DND-41 (cell line): ENCODE results near the gene ACVR2B.

Experiments
- ATAC-seq: fragments of 200-7000 bp; cut with Tn5 transposase; 3 replicates; pipeline ENCODE4 v1.9.1; 2021; ENCODE audit warnings: low read depth; ENCODE audit not compliant: insufficient read depth
- DNase-seq: peaks from one replicate; pipeline ENCODE4 v3.0.0-alpha.2; 2020
- H2AFZ ChIP-seq: 2 replicates; pipeline ENCODE4 v1.6.0; 2012; ENCODE audit warnings: low read depth, low read length
- H3K27ac ChIP-seq: 2 replicates; pipeline ENCODE4 v1.5.1; 2012; ENCODE audit warnings: low read length, inconsistent platforms
- H3K27me3 ChIP-seq: fragments of 200-600 bp; sonication (generic); 2 replicates; pipeline ENCODE4 v1.6.0; 2012; ENCODE audit warnings: low read length, mild to moderate bottlenecking, inconsistent platforms; ENCODE audit not compliant: insufficient read depth, poor library complexity
- H3K36me3 ChIP-seq: 2 replicates; pipeline ENCODE4 v1.5.1; 2012; ENCODE audit warnings: low read length, inconsistent platforms; ENCODE audit not compliant: insufficient read depth
- H3K4me1 ChIP-seq: 2 replicates; pipeline ENCODE4 v1.5.1; 2012; ENCODE audit warnings: mild to moderate bottlenecking, low read length; ENCODE audit not compliant: insufficient read depth
- H3K4me2 ChIP-seq: 2 replicates; pipeline ENCODE4 v1.6.0; 2012; ENCODE audit warnings: mild to moderate bottlenecking, moderate library complexity, low read length, inconsistent platforms; ENCODE audit not compliant: insufficient read depth
- H3K4me3 ChIP-seq, 2 experiments: fragments of 200-600 bp in 1 of 2; shearing (Covaris generic) in 1 of 2; 2 replicates each; pipeline ENCODE4 v1.5.1; 2012 to 2016; ENCODE audit warnings: inconsistent platforms in 2 of 2, low read length in 2 of 2, mild to moderate bottlenecking in 2 of 2, low read depth in 1 of 2, moderate library complexity in 1 of 2
- H3K79me2 ChIP-seq: 2 replicates; pipeline ENCODE4 v1.6.0; 2012; ENCODE audit warnings: low read length, inconsistent platforms; ENCODE audit not compliant: insufficient read depth
- H3K9ac ChIP-seq: 2 replicates; pipeline ENCODE4 v1.6.0; 2012; ENCODE audit warnings: low read depth, mild to moderate bottlenecking, inconsistent platforms, low read length, moderate library complexity
- H3K9me3 ChIP-seq: 2 replicates; pipeline ENCODE4 v1.5.1; 2012; ENCODE audit warnings: low read length, moderate library complexity, mild to moderate bottlenecking, inconsistent platforms; ENCODE audit not compliant: insufficient read depth, severe bottlenecking
- H4K20me1 ChIP-seq: 2 replicates; pipeline ENCODE4 v1.6.0; 2012; ENCODE audit warnings: low read length; ENCODE audit not compliant: insufficient read depth
- CTCF ChIP-seq: IDR thresholded peaks from 2 replicates; pipeline ENCODE4 v1.5.1; 2012; ENCODE audit warnings: borderline replicate concordance, low read length, moderate library complexity, mild to moderate bottlenecking; ENCODE audit not compliant: poor library complexity, severe bottlenecking; ENCODE audit errors: extremely low read depth
- EZH2 ChIP-seq: IDR thresholded peaks from 3 replicates; pipeline ENCODE4 v1.6.1; 2012; ENCODE audit warnings: borderline replicate concordance, low read depth, mild to moderate bottlenecking, moderate library complexity, low read length, inconsistent platforms; ENCODE audit not compliant: severe bottlenecking

The ACVR2B gene

DNA sequence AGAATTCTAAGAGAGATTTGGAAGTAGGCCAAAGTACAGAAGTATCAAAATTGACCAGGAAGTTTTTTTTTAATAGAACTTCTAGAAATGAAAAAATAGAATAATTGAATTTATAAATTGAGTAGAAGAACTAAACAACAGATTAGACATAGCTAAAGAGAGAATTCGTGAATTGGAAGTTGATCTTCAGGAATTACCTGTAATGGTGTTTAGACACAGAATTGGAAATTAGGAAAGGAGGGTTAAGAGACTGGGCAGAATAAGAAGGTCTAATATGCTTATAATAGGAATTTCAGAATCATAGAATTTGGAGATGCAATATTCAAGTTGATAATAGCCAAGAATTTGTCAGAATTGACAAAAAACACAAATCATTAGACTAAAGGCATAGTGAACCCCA lies 16.2 kb downstream of the ACVR2B start:
- no peak for DNase-seq

GRCh38 chr3:38471260-38471857 lies 17.7 kb downstream of the ACVR2B start:
- H3K4me1 ChIP-seq, result no peaks in the 10 kb centered on the region
- no peak overlapping the region for H2AFZ ChIP-seq
- H3K27ac ChIP-seq, result no peak overlapping the region
- no peak for DNase-seq
- no peak for ATAC-seq
- H3K79me2 ChIP-seq, result peaks cover 94% of the 10 kb centered on the region
- no peak overlapping the region for H3K9ac ChIP-seq
- TF ChIP-seq EZH2, result no peak
- peaks cover 20% of the 10 kb centered on the region for H3K9me3 ChIP-seq
- H4K20me1 ChIP-seq, result peaks cover 52% of the 10 kb centered on the region
- H3K4me3 ChIP-seq, result no peak overlapping the region
- H3K4me2 ChIP-seq, result no peak overlapping the region
- H3K27me3 ChIP-seq, result no peaks in the 10 kb centered on the region
- H3K36me3 ChIP-seq, result no peaks in the 10 kb centered on the region

More for the DNA sequence above, 16.2 kb downstream of the ACVR2B start:
- TF ChIP-seq CTCF (no peak), EZH2 (no peak)
- Histone ChIP-seq H3K4me1 (no peaks in the 10 kb centered on the region), H3K9ac (no peak overlapping the region), H3K79me2 (peaks cover 92% of the 10 kb centered on the region), H2AFZ (no peak overlapping the region), H3K36me3 (no peaks in the 10 kb centered on the region), H3K9me3 (peaks cover 29% of the 10 kb centered on the region), H3K27me3 (no peaks in the 10 kb centered on the region), H4K20me1 (peaks cover 37% of the 10 kb centered on the region), H3K27ac (no peak overlapping the region), H3K4me3 (no peak overlapping the region), H3K4me2 (no peak overlapping the region)
- no peak for ATAC-seq

DNA sequence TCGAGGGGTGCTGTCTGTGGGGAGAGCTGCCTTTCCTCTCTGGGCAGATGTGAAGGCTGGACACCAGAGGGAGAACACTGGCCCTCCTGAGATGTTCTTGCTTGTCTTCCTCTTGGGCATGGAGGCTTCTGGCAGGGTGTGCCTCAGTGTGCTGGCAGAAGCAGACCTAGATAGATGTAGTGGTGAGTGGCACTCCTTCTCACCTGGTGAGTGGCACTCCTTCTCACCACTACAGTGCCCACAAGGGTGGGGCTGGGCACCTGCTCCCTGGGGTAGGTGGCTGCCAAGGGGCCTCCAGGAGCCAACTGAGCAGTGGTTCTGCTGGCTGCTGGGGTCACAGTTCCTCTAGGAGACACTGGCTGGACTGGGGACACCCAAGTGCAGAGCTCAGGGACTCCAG lies 18.7 kb downstream of the ACVR2B start:
- TF ChIP-seq CTCF, result no peak
- no peak for TF ChIP-seq EZH2
- Histone ChIP-seq H3K9ac (no peak overlapping the region), H3K27ac (no peak overlapping the region), H3K4me2 (no peak overlapping the region), H3K4me1 (no peaks in the 10 kb centered on the region), H3K4me3 (no peak overlapping the region), H3K27me3 (no peaks in the 10 kb centered on the region), H2AFZ (no peak overlapping the region), H3K79me2 (peaks cover 94% of the 10 kb centered on the region), H4K20me1 (peaks cover 62% of the 10 kb centered on the region), H3K9me3 (peaks cover 20% of the 10 kb centered on the region), H3K36me3 (peaks cover 7% of the 10 kb centered on the region)
- ATAC-seq (no peak), DNase-seq (no peak)

DNA sequence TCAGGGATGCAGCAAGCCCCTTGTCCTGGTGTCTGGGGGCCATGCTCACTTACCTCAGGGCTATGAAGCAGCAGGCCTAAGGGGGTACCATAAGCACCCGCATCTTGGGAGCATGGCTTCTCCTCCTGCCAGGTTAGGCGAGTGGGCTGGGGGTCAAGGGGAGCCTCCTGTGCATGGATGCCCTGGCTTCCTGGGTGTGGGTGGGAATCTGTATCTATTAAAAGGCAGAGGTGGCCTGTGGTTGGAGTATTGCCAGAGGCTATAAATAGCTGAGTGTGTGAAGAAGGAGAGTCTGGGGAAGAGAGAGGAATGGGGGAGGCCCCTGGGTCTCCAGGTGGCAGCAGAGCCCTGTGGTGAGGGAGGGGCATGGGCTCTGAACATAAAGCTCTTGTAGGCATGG lies 19.5 kb downstream of the ACVR2B start:
- TF ChIP-seq EZH2 (no peak), CTCF (no peak)
- DNase-seq (peak; percentile 19), ATAC-seq (peak; percentile 65)
- Histone ChIP-seq H3K27me3 (no peaks in the 10 kb centered on the region), H3K9me3 (peaks cover 20% of the 10 kb centered on the region), H4K20me1 (peaks cover 69% of the 10 kb centered on the region), H2AFZ (no peak overlapping the region), H3K79me2 (peaks cover 88% of the 10 kb centered on the region), H3K9ac (no peak overlapping the region), H3K4me2 (no peak overlapping the region), H3K4me1 (no peaks in the 10 kb centered on the region), H3K36me3 (peaks cover 15% of the 10 kb centered on the region), H3K27ac (no peak overlapping the region), H3K4me3 (no peak overlapping the region)
